GM19455 (cell line): ENCODE results near the gene NFKBIE.

ENCODE experiments used
- ATAC-seq: cut with Tn5 transposase; IDR thresholded peaks from one replicate; pipeline ENCODE4 v1.9.1; 2021; ENCODE audit not compliant: unreplicated experiment

The NFKBIE gene

DNA sequence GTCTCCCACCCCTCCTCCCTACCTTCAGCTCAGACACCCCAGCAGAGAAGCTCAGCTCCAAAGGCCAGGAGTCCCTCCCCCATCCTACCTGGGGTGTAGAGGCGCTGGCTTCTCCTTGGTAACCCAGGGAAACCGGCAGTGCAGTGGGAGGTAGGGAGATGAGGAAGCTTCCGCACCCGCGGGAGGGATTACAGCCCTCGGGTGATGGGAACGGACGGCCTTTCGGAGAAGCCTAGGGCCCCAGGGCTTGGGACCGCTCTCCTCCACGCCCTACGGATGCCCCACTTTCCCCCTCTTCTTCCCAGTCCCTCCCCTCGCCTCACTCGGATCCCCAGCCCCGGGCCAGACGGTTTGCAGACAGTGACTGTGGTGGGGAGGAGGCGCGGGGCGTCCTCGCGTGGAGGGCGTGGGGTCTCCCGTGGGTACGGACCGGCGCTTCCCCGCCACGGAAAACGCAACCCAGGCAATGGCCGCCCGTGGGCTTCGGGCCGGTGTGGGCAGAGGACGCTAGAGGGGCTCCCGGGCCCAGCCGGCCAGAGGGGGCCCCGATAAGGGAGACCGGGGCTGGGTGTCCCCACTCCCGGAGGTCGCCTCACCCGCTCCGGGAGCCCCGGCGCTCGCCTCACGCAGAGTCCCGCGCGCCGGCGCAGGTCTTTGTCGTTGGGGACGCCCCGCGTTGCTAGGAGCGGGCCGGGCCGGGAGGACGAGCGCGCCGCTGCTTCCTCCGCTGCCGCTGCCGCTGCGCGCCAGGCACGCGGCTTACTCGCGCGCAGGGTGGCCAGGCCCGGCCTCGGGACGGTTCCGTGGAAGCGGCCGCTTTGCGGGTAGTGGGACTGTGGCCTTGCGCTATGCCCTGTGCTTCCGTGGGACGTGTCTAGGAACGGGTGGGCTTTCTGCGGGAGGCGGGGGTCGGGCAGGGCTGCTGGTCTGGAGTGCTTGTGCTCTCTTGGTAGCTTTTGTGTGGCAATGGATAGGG is 32.0 kb upstream of the NFKBIE start:
- no peak for ATAC-seq

DNA sequence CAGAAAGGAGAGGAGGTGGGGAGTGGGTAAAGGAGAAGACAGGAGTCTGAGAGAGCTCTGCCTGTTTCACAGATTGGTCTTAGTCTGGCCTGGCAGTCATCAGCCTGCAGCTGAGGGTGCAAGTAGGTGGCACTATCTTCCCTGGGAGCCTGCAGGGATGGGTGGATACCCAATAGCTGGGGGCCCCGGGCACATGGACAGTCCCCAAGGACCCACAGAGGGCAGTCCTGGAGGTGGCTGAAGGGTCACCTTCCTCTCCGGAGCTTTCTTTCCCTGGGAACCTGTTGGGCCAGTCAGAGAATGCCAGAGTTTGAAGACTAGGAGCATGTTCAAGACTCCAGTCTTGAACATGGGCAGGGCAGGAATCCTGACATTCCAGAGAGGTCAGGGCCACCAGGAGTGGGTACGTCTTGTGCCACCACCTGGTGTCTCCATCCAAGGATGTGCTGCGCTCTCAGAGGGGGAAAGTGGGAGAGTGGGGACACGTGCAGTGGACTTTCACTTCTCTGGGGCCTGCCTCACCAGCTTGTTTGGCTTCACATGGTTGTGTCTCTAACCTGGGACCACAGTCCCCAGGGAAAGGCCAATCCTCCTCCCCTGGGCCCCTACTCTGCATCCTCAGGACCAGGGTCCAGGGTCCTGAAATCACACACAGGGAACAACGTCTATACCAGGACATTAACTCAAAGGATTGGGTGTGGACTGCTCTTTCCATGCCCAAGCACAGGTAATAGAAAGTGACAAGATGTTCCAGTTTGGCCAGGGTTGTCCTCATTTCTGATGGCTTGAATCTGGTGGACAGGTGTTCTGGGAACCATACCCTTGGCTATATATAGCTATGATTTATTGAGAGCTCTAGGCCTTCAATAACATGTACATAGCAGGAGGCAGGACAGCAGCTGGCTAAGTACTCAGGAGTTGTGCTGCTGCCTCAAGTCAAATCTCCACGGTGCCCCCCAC is 29.8 kb upstream of the NFKBIE start:
- ATAC-seq, result no peak

DNA sequence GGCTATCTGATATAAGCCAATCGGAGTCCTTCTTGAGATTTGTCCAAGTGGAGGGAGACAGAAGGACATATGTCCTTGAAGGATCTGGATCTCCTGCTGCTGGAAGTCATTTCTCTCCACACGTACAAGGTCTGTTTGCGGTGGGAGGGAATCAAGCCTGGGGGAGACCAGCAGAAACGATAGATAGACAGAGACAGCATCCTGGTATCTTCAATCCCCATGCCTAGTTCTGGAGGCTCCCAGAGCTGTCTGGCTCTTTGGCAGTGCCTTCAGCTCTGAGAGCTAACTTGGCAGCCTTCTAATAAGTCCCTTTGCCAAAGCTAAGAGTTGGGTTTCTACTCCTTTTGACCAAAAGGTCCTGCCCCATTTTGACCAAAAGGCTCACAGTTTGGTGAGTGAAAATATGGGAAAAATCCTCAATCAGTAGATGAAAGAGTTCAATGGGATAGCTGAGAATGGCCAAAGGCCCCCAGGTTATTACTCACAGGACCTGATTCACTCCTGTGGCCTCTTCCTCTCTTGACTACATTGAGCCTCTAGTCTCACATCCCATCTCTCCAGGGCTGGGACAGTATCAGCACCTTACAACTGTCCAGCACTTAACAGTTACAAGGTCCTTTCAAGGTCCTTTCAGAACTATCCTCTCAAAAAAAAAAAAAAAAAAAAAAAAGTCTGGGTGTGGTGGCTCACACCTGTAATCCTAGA is 27.5 kb upstream of the NFKBIE start:
- ATAC-seq, result no peak

DNA sequence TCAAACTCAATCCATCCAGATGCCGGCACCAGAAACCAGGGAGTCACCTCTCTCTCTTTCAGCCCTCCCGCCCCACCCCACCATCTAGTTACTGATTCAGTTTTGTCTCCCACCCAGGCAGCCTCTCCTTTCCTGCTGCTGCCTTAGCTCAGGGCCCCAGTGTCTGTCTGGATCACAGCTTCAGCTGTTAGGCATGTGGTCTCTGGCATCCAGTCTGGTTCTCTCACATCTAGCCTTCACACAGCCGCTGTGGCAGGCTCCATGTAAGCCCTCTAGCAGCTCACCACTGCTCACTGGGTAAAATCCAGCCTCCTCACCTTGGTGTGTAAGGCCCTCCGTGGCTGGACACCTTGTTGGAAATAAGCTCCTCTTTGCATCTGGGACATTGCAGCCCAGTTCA is 26.5 kb upstream of the NFKBIE start:
- ATAC-seq, result no peak

DNA sequence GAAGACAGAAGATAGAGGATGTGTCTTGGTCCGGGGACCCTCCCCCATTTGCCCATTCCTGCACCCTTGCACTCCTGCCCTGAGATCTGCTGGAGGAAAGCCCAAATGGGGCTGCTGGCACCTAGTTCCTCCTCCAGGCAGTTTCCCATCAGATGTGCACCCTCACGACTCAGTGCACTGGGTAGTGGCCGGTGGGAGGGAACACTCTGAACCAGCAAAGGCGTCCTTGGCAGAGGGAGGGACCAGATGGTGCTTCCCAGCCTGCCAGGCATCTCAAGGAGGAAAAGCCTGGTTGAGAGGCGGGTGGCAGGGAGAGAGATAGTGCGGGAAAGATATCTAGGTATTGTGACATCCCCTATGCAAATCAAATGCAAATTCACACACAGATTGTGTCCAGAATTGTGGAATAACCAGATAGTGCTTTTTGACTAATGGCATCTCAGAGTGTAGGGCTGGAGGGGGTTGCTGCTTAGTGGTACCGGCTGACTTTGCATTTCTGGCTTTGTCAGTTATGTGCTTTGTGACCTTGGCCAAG is 24.4 kb upstream of the NFKBIE start:
- no peak for ATAC-seq

DNA sequence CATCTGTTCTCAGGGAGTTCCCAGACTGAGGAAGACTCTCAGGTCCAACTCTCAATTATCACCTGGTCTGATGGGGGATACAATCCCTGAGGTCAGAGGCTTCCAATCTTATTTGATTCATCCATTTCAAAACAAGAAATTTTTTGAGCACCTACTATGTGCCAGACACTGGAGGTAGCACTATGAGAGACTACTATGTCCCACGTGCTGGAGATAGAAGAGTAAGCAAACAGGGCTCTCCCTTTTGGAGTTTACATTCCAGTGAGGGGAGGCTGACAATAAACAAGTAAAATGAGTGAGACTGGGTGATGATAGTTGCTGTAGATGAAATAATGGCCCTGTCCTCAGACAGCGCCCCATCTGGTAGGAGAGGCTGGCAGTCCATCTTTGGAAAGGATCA is 21.4 kb upstream of the NFKBIE start:
- no peak for ATAC-seq

DNA sequence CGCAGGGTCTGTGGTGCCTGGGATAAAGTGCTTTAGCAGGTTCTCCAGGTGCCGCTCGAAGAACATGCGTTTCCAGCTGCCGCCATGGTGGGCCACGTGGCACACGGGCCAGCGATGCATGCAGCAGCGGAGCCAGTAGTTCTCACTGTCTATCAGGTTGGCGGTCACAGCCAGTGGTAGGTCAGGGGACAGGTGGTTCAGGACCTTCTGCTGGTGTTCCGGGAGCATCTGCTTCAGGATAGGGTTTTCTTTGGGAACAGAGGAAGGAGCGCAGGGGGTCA is 20.9 kb upstream of the NFKBIE start:
- no peak for ATAC-seq

DNA sequence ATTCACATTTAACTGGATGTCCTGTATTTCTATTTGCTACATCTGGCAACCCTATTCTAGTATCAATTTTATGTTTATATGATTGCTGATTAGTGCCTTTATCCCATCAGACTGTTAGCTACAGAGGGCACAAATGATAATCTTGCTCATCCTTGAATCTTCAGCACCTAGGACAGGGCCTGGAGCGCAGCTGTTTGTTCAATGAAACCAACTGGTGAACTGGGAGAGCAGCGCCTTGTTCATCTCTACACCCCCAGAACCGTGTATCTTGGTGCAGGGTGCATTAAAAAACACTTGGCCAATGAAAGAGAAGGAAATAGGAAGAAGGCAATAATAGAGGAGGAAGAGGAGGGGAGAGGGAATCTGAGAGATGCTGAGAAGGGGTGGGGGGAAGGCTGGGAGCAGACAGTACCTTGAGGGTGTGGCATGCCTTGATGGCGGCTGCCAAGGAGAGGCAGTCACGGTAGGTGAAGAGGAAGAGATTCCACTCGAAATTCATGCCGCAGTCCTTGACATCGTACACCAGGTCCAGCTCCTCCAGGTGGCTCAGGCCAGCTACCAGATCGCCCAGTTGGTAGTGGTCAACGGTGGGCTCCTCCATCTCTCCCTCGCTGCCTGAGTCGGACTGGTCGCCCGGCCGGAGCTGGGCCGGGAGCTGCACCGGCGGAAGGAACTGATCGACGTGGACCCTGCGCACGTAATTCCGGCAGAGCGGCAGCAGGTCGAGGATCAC is 20.4 kb upstream of the NFKBIE start:
- no peak for ATAC-seq

DNA sequence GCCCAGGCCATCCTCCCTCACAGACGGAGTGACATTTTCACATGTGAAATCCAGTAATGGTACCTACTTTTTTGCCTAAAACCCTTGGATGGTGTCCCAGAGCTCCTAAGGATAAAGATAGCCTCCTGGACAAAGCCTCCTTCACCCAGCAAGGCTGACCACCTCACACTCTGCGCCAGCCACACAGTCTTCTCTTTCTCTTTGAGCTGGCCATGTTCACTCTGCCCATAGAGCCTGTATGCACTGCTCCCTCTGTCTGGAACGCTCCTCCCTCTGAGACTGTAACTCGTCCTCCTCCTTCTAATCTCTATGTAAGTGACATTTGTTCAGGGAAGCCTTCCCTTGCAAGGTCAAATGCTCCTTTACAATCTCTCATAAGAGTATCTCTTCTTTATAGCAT is 19.5 kb upstream of the NFKBIE start:
- ATAC-seq, result no peak

DNA sequence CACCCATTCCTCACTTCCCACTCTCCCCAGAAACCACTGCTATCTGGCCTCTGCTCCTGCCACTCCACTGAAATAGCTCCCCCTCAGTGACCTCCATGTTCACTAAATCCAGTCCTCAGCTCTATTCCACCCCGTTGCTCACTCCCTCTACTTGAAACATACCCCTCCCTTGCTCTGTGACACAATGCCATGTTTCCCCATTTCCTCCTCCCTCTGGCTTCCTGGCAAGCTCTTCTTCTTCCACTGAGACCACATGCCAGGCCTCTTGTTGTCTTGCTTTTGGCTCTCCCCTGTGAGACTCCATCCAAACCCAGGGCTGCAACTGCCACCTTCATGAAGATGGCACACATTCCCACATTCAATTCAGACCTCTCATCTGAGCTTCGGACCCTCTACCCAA is 18.8 kb upstream of the NFKBIE start:
- no peak for ATAC-seq

DNA sequence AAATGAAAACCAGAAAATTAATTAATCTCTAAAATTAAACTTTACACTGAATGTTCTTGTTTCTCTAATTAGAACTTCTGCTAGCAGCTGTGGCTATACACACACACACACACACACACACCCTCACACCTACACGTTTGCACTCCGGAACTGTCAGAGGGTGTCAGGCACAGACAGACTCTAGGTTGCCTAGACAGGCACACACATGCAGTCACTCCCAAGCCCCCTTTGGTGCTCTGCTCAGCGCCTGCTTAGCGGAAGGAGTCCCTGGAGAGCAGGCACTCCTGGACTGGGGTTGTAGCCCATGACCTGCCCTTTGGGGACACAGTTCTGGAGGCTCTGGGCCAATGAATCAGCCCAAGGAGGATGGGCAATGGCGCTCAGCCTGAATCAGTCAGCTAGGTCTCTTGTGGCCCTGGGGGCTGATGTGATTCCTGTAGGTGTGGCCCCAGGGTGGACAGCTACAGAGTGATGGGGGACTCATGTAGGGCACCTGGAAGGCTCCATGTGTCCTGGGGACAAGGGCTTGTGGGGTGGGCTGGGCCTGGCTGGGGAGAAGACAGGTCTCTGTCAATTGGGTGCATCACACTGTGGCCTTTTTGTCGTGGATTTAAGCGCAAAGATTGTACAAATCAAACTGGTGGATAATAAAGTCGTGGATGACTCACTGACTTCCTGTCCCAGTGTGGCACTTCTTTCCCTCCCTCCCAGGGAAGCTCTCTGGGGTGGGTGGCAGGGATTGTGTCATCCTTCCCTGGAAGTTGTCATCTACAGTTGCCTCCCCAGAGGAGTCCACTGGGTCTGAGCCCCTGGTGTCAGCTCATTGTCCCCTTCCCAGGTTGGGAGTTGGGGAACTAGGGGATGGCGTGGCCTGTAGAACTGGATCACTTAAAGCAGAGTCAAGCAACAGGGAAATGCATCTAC is 13.7 kb upstream of the NFKBIE start:
- ATAC-seq, result no peak

DNA sequence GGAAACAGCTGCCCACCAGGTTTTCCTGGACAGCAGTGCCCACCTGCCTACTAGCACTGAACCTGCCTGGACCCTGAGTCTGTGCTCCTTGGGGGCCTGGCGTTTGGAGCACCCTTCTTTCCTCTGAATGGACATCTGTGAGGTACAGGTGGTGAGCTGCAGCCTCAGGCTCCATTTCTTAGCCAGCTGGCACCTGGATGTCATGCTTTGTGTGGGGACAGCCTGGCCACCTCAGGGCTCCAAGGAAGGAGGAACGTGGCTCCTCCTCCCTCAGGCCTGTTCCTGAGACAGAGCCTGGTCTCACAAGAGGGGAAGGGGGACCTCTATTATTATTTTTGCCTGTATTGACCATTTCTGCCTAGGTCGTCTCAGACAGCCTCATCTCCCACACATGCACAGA is 13.0 kb upstream of the NFKBIE start:
- ATAC-seq, result no peak

DNA sequence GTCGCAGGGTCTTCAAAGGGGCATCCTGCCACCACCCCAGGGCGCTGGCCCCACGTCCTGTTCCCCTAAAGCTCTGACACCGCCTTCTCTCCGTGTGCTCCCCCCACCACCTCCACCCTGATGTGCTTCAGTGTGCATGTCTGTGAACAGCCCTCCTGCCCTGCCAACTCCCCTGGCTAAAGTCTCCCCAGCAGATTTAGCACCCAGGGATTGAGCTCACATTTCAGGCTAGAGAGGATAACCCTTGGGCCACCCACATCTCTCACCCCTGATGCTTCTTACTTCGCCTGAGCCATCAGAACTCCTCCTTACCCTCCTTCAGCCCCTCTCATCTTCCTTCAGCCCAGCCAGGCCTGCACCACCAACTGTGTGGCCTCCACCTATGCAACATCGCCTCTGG is 12.4 kb upstream of the NFKBIE start:
- no peak for ATAC-seq

DNA sequence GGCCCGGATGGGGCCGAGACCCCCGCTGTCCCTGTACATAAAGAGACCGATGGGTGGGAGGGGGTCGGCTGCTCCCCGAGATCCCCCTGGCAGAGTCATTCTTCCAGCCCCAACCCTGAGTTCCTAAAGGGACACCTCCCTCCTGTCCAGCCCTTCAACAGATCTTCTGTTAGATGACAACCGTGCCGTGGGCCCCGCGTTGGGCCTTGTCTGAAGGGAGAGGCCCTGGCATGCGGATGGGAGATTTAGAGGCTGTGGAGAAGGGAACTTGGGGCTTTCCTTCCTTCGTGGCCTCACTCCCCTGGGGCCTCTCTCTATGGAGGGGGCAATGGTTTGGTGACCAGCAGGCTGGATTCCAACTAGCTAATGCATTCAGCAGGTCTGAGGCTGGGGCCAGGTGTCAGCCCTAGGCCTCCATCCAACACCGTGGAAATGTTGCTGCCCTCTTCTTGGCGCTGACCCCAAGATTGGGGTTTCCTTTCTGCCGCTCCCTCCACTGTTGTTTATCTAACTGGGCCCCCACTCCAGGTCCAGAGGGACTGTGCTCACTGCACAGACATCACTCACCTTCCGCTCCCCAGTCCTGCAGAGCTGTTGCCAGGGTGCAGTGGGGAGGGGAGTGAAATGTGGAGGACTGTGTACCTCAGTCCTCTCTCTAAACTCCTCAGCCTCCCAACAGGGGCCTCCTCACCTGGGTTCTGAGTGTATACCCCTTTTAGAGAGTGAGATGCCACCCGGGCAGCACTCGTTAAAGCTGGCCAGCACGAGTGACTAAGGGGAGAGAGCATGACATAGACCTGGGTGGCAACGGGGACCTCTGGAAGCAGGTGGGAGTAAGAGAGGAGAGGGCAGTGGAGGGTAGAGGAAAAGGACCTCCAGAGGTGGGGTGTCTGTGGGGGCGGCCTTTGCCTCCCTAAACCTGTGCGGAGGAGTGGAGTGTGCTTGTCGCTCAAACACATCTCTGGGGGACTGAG is 11.6 kb upstream of the NFKBIE start:
- ATAC-seq, result no peak

DNA sequence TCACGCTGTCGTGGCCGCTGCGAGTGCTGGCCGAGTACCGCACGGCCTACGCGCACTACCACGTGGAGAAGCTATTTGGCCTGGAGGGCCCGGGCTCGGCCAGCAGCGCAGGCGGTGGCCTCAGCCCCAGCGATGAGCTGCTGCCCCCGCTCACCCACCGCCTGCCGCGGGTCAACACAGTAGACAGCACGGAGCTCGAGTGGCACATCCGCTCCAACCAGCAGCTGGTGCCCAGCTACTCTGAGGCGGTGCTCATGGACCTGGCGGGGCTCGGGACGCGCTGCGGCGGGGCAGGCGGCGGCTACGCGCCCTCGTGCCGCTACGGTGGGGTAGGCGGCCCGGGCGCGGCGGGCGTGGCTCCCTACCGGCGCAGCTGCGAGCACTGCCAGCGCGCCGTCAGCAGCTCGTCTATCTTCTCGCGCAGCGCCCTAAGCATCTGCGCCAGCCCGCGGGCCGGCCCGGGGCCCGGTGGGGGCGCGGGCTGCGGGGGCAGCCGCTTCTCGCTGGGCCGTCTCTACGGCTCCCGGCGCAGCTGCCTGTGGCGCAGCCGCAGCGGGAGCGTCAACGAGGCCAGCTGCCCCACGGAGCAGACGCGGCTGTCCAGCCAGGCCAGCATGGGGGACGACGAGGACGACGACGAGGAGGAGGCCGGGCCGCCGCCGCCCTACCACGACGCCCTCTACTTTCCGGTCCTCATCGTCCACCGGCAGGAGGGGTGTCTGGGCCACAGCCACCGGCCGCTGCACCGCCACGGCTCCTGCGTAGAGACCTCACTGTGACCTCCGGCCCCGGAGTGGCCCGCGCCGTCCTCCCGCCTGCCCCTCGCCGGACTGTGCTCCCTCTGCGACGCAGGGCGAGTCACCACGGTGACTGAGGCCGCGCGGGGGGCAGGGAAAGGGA is 10.6 kb upstream of the NFKBIE start:
- no peak for ATAC-seq

DNA sequence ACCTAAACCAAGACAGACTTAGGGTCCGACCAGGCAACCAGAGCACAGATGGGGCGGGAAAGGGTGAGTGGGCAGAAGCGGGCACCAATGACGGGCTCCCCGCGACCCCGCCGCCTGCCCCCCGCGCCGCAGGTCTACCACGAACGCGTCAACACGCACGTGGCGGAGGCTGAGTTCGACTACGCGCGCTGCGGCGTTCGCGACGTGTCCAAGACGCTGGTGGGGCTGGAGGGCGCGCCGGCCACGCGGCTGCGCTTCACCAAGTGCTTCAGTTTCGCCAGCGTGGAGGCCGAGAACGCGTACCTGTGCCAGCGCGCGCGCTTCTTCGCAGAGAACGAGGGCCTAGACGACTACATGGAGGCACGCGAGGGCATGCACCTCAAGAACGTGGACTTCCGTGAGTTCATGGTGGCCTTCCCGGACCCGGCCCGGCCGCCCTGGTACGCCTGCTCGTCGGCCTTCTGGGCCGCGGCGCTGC is 10.0 kb upstream of the NFKBIE start:
- ATAC-seq, result no peak

DNA sequence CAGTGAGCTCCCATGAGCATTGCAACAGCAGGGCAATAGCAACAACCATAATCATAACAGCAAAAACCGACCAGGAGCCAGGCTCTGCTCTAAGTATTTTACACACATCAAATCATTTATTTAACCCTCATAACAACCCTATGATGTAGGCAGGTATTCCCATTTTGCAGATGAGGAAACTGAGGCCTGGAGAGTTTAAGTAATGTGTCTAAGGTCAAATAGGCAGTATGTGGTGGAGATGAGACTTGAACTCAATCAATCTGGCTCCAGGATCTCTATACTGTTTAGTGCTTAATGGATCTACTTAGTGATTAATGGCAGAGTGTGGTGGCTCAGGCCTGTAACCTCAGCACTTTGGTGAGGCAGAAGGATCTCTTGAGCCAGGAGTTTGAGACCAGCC is 8.3 kb upstream of the NFKBIE start:
- ATAC-seq, result no peak
